Liver (tissue), 9 donors: ENCODE results near the gene PHEX. TPM values are rescaled to one million over a fixed set of nuclear protein-coding genes. Genes with fewer than 3 reads are reported as not detected.

Source experiments
- DNase-seq: peaks from one replicate; pipeline ENCODE4 v3.0.0-alpha.2; 2017; ENCODE audit warnings: low spot score
- H3K27ac ChIP-seq, 2 donors: one replicate each; pipeline ENCODE4 v1.7.0; 2013; ENCODE audit warnings: inconsistent platforms in 2 of 2, low read length in 2 of 2, control low read depth in 1 of 2, low read depth in 1 of 2, mild to moderate bottlenecking in 1 of 2
- H3K27me3 ChIP-seq, 4 donors: one replicate each; pipeline versions ENCODE4 v1.6.1 to v1.7.0; 2013; ENCODE audit warnings: low read length in 3 of 4, inconsistent platforms in 1 of 4, mild to moderate bottlenecking in 1 of 4, moderate library complexity in 1 of 4; ENCODE audit not compliant: control insufficient read depth in 4 of 4, insufficient read depth in 4 of 4
- H3K36me3 ChIP-seq, 4 donors: one replicate each; pipeline versions ENCODE4 v1.6.1 to v1.7.0; 2013; ENCODE audit warnings: low read length in 3 of 4, mild to moderate bottlenecking in 3 of 4, low read depth in 1 of 4, moderate library complexity in 1 of 4; ENCODE audit not compliant: control insufficient read depth in 4 of 4, insufficient read depth in 3 of 4
- H3K4me1 ChIP-seq, 4 donors: one replicate each; pipeline versions ENCODE4 v1.6.1 to v1.7.0; 2013; ENCODE audit warnings: low read length in 3 of 4, mild to moderate bottlenecking in 3 of 4, moderate library complexity in 1 of 4; ENCODE audit not compliant: control insufficient read depth in 4 of 4, insufficient read depth in 4 of 4
- H3K4me3 ChIP-seq, 3 donors: one replicate each; pipeline versions ENCODE4 v1.6.1 to v1.7.0; 2013; ENCODE audit warnings: low read length in 3 of 3, control low read depth in 1 of 3, low read depth in 1 of 3, mild to moderate bottlenecking in 1 of 3
- H3K9ac ChIP-seq, 2 donors: one replicate each; pipeline ENCODE4 v1.7.0; 2013; ENCODE audit warnings: low read length in 2 of 2, mild to moderate bottlenecking in 2 of 2, moderate library complexity in 2 of 2, control low read depth in 1 of 2, low read depth in 1 of 2
- H3K9me3 ChIP-seq, 4 donors: one replicate each; pipeline versions ENCODE4 v1.6.1 to v1.7.0; 2013; ENCODE audit warnings: low read length in 3 of 4; ENCODE audit not compliant: control insufficient read depth in 4 of 4
- FOXA1 ChIP-seq: IDR thresholded peaks from 2 replicates; pipeline ENCODE4 v1.6.1; 2016; ENCODE audit warnings: antibody characterized with exemption
- FOXA2 ChIP-seq: IDR thresholded peaks from 2 replicates; pipeline ENCODE4 v1.6.1; 2016; ENCODE audit warnings: antibody characterized with exemption
- HNF4A ChIP-seq, 2 donors: conservative IDR thresholded peaks; 2 replicates each; pipeline ENCODE4 v1.6.1; 2016; ENCODE audit warnings: antibody characterized with exemption in 2 of 2, mild to moderate bottlenecking in 2 of 2
- HNF4G ChIP-seq: IDR thresholded peaks from 2 replicates; pipeline ENCODE4 v1.6.1; 2016; ENCODE audit warnings: antibody characterized with exemption
- JUND ChIP-seq, 2 donors: IDR thresholded peaks; 2 replicates each; pipeline ENCODE4 v1.6.1; 2016; ENCODE audit warnings: antibody characterized with exemption in 2 of 2
- NR2F2 ChIP-seq: IDR thresholded peaks from 2 replicates; pipeline ENCODE4 v1.6.1; 2016; ENCODE audit warnings: antibody characterized with exemption
- RAD21 ChIP-seq, 2 donors: IDR thresholded peaks; 2 replicates each; pipeline ENCODE4 v1.6.1; 2016; ENCODE audit warnings: antibody characterized with exemption in 2 of 2, mild to moderate bottlenecking in 2 of 2
- RXRA ChIP-seq, 2 donors: IDR thresholded peaks; 2 replicates each; pipeline ENCODE4 v1.6.1; 2017 to 2018; ENCODE audit warnings: antibody characterized with exemption in 2 of 2, mild to moderate bottlenecking in 1 of 2
- SP1 ChIP-seq: IDR thresholded peaks from 2 replicates; pipeline ENCODE4 v1.6.1; 2018; ENCODE audit warnings: antibody characterized with exemption, mild to moderate bottlenecking
- TAF1 ChIP-seq: conservative IDR thresholded peaks from 2 replicates; pipeline ENCODE4 v1.6.1; 2016; ENCODE audit warnings: antibody characterized with exemption, mild to moderate bottlenecking
- YY1 ChIP-seq: IDR thresholded peaks from 2 replicates; pipeline ENCODE4 v1.6.1; 2016; ENCODE audit warnings: antibody characterized with exemption, mild to moderate bottlenecking
- WGBS: extraction: QIAGEN DNeasy Blood & Tissue Kit; methylation state at CpG from one replicate; pipeline ENCODE4 v1.1.7; 2013; 5-methylcytosine and 5-hydroxymethylcytosine counted together
- polyA plus RNA-seq, 2 donors: library from polyadenylated mRNA; stranded (reverse) in 1 of 2; unstranded in 1 of 2; fragments of 200-250 nt in 1 of 2; fragments of >200 nt in 1 of 2; fragmentation: Nextera tagmentation in 1 of 2; extraction: Ambion mirVana in 1 of 2; gene quantifications; one replicate each; pipeline versions ENCODE4 v1.2.1 to v1.2.3, GENCODE V29; 2013 to 2015
- total RNA-seq, 2 donors: library from RNA; depleted of rRNA; stranded (reverse); fragments of >200 nt; gene quantifications; one replicate each; pipeline ENCODE4 v1.2.3, GENCODE V29; 2014
- TF ChIP-seq, protein P1 (sequence below): IDR thresholded peaks from 2 replicates; pipeline ENCODE4 v1.6.1; 2016; ENCODE audit warnings: antibody characterized with exemption
- TF ChIP-seq, protein P2 (sequence below): IDR thresholded peaks from 2 replicates; pipeline ENCODE4 v1.6.1; 2016; ENCODE audit warnings: antibody characterized with exemption, mild to moderate bottlenecking
- TF ChIP-seq, protein P3 (sequence below): fragments of 150-350 bp; IDR thresholded peaks from 2 replicates; pipeline ENCODE4 v1.5.1; 2017; ENCODE audit warnings: improper control_type of control experiment, low read depth, low read length; ENCODE audit not compliant: missing input control
- TF ChIP-seq, protein P4 (sequence below): IDR thresholded peaks from 2 replicates; pipeline ENCODE4 v1.6.1; 2016; ENCODE audit warnings: antibody characterized with exemption
- donor health status: healthy.
- donor health status: healthy.
- donor health status: healthy.
- donor health status: healthy.
- donor health status: healthy.

PHEX gene
- total and polyA plus RNA-seq, 4 donors: 0.01 to 0.14 (median 0.08) TPM; not detected in 1

DNA sequence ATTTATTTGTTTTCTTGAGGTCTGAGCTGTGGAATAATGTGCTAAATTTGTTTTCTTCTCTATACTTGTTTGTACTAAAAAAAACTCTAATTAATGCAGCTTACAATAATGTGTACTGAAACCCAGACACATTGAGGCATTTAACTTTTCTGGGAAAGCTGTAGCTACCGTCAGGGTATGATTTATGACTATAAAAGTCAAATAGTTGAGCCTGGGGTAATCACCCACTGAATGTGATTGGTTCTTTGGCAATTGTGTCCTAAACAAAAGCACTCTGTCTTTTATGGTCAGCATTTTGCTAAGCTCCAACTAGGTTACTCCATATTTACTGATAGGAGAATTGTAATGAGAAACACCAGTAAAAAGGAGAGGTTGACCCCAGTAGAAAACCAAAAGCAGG lies 174.7 kb downstream of the PHEX start:
- no peaks in the 10 kb centered on the region for H3K27me3 ChIP-seq
- H3K4me1 ChIP-seq: no peaks in the 10 kb centered on the region
- WGBS: 71% methylated on average over 1 of the region's 1 CpG
- TF ChIP-seq, protein P1, sequence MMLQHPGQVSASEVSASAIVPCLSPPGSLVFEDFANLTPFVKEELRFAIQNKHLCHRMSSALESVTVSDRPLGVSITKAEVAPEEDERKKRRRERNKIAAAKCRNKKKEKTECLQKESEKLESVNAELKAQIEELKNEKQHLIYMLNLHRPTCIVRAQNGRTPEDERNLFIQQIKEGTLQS: no peak
- TF ChIP-seq, protein P2, sequence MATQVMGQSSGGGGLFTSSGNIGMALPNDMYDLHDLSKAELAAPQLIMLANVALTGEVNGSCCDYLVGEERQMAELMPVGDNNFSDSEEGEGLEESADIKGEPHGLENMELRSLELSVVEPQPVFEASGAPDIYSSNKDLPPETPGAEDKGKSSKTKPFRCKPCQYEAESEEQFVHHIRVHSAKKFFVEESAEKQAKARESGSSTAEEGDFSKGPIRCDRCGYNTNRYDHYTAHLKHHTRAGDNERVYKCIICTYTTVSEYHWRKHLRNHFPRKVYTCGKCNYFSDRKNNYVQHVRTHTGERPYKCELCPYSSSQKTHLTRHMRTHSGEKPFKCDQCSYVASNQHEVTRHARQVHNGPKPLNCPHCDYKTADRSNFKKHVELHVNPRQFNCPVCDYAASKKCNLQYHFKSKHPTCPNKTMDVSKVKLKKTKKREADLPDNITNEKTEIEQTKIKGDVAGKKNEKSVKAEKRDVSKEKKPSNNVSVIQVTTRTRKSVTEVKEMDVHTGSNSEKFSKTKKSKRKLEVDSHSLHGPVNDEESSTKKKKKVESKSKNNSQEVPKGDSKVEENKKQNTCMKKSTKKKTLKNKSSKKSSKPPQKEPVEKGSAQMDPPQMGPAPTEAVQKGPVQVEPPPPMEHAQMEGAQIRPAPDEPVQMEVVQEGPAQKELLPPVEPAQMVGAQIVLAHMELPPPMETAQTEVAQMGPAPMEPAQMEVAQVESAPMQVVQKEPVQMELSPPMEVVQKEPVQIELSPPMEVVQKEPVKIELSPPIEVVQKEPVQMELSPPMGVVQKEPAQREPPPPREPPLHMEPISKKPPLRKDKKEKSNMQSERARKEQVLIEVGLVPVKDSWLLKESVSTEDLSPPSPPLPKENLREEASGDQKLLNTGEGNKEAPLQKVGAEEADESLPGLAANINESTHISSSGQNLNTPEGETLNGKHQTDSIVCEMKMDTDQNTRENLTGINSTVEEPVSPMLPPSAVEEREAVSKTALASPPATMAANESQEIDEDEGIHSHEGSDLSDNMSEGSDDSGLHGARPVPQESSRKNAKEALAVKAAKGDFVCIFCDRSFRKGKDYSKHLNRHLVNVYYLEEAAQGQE: no peak
- TF ChIP-seq JUND (IDR thresholded peaks at IDR 0.05): no peak
- H3K9me3 ChIP-seq: no peaks in the 10 kb centered on the region
- H3K4me3 ChIP-seq: no peak overlapping the region
- H3K36me3 ChIP-seq: no peaks in the 10 kb centered on the region
- no peak overlapping the region for H3K27ac ChIP-seq
- DNase-seq: no peak
- H3K9ac ChIP-seq: no peak overlapping the region

DNA sequence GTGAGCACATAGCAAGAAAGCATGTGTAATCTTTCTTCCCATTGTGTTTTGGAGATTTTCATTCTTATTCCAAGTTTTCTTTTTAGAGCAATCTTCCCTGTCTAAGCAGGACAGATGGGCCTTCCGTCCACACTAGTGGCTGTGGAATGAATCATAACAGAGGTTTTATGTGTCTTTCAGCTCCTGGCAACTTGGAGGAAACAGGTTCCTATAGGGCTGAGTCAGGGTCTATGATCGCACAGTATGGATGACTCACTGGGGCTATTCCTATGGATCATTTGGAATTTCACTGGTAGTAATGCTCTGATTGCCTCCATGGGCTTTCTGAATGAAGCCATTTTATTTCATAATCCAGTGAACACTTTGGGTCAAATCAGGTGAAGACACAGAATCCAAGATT lies 188.8 kb downstream of the PHEX start:
- Histone ChIP-seq H3K9ac (no peak overlapping the region), H3K4me3 (no peak overlapping the region), H3K27ac (no peak overlapping the region), H3K9me3 (peaks cover 0 to 3% (median 0%) of the 10 kb centered on the region in 4 donors), H3K27me3 (peaks cover 0 to 4% (median 0%) of the 10 kb centered on the region in 4 donors), H3K36me3 (no peaks in the 10 kb centered on the region), H3K4me1 (no peaks in the 10 kb centered on the region)
- no peak for DNase-seq
- no peak for TF ChIP-seq TAF1
- TF ChIP-seq RXRA (IDR thresholded peaks at IDR 0.05): no peak
- no peak for TF ChIP-seq YY1
- TF ChIP-seq RAD21 (IDR thresholded peaks at IDR 0.05): no peak
- TF ChIP-seq, protein P3, sequence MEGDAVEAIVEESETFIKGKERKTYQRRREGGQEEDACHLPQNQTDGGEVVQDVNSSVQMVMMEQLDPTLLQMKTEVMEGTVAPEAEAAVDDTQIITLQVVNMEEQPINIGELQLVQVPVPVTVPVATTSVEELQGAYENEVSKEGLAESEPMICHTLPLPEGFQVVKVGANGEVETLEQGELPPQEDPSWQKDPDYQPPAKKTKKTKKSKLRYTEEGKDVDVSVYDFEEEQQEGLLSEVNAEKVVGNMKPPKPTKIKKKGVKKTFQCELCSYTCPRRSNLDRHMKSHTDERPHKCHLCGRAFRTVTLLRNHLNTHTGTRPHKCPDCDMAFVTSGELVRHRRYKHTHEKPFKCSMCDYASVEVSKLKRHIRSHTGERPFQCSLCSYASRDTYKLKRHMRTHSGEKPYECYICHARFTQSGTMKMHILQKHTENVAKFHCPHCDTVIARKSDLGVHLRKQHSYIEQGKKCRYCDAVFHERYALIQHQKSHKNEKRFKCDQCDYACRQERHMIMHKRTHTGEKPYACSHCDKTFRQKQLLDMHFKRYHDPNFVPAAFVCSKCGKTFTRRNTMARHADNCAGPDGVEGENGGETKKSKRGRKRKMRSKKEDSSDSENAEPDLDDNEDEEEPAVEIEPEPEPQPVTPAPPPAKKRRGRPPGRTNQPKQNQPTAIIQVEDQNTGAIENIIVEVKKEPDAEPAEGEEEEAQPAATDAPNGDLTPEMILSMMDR: no peak
- no peak for TF ChIP-seq FOXA2
- TF ChIP-seq, protein P1: no peak
- TF ChIP-seq NR2F2: no peak
- TF ChIP-seq HNF4G: no peak
- TF ChIP-seq SP1: no peak
- no peak for TF ChIP-seq FOXA1
- WGBS: 92% methylated on average over 2 of the region's 2 CpGs

DNA sequence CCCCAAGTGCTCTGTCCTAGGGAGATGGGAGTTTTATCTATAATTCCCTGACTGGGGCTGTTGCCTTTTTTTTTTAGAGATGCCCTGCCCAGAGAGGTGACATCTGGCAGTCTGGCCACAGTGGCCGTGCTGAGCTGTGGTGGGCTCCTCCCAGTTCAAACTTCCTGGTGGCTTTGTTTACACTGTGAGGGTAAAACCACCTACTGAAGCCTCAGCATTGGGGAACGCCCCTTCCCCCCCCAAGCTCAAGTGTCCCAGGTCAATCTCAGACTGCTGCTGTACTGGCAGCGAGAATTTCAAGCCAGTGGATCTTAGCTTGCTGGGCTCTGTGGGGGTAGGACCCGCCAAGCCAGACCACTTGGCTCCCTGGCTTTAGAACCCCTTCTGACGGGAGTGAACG lies 202.3 kb downstream of the PHEX start:
- TF ChIP-seq HNF4A (conservative IDR thresholded peaks at IDR 0.05) (no peak), FOXA2 (no peak)
- TF ChIP-seq, protein P4, sequence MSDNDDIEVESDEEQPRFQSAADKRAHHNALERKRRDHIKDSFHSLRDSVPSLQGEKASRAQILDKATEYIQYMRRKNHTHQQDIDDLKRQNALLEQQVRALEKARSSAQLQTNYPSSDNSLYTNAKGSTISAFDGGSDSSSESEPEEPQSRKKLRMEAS: no peak
- Histone ChIP-seq H3K4me1 (no peaks in the 10 kb centered on the region), H3K4me3 (no peak overlapping the region), H3K9ac (no peak overlapping the region), H3K27ac (no peak overlapping the region), H3K27me3 (no peaks in the 10 kb centered on the region), H3K9me3 (no peaks in the 10 kb centered on the region), H3K36me3 (no peaks in the 10 kb centered on the region)
- no peak for DNase-seq
- 62% methylated on average over 6 of the region's 6 CpGs for WGBS
